Stimulated activated CD8-positive, alpha-beta memory T cell treated with anti-CD3 and anti-CD28 coated beads, Interleukin-4, amount 100 ng/mL, for 24 hours (primary cell): ENCODE measurements around the gene C1D.

Source experiments
- DNase-seq: peaks from one replicate; pipeline ENCODE4 v3.0.0-alpha.2; 2020; ENCODE audit warnings: low read depth

Gene C1D

DNA sequence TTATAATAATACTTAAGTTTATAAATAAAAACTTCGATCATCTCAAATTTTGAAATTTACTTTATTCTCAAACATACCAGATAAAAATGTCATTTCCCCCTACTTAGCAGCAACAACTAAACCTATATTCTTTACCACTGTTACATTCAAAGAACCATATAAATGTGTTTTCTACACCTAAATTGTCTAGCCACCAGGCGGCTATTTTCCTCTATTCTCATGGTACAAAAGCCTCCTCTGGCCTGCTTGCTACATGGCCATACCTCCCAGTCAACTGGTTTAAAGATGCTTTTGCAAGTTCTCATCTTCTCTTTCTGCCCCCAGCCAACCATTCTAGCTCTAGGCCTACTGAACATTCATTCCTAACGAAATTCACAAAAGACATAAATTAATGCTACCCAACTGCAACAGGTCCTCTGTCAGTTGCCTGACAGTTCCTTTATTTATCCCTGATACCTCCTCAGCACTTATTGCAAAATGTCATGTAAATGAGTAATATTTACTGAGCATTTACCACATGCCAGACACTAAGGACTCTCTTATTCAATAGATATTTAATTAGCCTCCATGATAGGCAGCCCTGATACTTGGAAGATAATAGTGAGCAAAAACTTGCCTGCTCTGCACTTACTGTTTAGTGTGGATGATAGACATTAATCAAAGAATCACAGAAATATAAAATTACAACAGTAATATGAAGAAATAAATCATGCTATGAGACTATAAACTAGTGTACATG is 5.0 kb downstream of the C1D start:
- DNase-seq = no peak

DNA sequence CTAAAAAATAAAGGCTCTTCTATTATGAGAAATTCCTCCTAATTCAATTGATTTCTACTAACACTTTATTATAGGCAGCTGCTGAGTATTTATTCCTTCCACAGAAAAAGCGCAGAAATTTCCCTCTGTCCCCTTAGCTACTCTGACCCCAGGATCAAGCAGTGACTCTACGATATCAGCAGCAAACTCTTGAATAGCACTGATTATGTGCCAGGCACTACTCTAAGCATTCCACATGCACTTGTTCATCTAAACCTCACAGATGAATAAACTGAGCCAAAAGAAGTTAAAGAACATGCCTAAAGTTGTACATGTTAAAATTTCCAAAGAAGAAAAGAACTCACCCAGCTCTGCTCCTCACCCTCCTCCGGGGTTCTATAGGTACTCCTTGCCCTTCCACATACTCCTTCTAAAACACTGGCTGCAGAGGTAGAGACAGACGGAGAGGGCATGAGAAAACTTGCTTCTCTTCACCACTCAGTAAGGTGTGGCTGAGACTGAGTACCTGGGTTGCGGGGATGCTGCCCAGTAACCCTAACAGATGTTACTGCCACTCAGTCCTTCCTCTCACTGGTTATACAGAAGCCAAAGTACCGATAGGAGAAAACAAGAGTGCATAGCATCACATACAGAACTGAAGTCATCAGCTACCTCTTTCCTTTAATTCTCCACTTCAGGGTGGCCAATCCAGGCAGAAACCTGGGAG is 9.9 kb downstream of the C1D start:
- no peak for DNase-seq

DNA sequence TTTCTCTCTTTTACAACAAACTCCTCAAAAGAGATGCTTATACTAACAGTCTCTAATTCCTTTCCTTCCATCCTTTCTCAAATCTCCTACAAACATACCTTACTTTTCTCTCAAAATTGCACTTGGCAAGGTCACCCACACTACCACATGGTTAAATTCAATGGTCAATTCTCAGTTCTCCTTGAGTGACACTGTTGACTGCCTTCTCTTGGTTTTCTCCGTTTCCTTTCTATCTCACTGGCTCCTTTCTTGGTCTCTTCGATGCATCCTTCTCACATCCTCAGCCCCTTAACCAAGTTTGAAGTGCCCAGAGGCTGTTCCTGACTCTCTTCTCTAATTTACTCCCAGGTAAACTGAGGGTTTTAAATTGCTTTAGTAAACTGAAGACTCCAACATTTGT is 12.5 kb downstream of the C1D start:
- DNase-seq = no peak

DNA sequence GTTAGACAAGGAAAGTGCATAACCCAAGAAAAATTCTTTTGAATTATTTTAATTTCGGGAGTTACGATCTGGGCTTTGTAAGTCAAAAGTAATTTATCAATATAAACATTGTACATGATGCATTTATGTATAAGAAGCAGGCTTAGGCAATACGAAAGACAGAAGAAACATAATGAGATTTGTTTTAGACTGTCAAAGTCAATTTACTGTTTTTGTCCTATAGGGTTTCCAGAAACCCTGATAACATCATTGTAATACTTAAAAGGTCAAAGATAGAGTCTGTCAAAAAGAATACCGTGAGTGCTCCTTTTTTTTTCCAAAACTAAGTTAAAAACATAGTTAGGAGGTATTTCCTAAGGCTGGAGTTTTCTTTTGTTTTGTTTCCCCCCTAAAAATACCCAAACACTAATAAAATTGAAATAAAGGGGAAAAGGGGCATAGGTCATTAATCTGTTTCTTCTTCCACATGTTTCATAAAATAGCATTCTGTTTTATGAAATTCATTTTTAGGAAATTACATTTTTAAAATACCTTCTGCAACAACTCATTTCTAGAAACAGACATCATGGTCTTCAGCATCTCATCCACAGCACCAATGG is 16.1 kb downstream of the C1D start:
- no peak for DNase-seq

DNA sequence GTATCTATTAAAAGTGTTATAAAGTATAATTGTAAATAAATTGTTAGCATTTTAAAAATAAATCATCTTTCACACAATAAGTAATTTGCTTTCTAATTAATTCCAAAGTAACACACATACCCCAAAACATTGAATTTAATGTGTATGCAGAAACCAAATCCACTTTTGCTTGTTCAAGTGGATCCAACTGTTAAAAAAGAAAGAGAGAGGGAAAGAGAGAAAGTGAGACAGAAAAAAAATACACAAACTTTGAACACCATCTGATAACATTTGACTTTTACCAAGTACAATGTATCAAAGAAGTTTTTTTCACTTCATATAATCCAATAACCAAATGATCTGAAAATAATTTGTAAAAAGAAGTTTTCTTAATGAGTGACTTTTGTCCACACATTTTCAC is 16.6 kb downstream of the C1D start:
- DNase-seq = no peak

DNA sequence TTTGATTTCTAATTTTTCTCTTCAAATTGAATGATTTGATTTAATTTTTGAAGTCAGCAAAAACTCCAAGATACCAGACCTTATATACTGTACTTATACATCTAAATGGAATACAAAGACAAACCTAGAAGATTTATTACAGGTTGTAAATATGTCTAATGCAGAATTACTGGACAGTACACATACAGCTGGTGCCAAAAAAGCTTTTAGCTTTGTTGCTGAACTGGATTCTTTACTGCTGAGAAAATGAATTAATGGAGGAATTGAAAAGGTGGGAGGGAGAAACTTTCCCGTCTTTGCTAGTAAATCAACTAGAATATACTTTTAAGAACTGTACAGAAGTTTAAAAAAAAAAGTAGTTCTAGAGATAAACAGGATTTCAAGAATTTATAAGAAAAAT is 17.5 kb downstream of the C1D start:
- DNase-seq = no peak

DNA sequence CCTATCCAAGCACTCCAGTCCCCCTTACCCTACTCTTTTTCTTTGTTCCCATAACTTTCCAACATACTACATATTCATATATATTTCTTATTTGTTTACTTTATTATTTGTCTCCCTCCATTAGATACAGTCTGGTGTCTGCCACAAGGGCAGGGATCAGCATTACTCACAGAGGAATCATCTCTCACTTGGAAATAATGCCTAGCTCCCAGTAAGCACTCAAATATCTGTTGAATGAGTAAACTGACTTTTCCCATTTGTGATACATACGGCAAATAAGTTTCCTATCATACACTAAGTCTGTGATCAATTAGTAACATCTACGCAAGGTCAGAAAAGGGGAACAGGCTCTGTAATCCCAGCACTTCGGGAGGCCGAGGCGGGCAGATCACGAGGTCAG is 18.7 kb downstream of the C1D start:
- no peak for DNase-seq

DNA sequence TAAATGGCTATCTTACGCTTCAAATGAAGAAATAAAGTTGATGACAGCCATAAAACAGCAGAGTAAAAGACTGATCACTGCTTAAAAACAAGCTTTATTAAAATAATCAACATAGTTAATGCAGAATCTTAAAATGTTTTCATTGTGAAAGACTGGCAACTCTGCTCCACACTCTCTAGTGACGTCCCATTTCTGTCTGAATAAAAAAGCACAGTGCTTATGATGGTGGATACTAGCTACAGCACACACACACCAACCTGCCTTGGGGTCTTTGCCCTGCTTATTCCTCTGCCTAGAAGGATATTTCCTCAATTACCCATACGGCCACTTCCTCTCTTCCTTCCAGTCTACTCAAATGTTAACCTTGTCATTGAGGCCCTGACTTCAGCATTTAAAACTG is 19.1 kb downstream of the C1D start:
- no peak for DNase-seq

DNA sequence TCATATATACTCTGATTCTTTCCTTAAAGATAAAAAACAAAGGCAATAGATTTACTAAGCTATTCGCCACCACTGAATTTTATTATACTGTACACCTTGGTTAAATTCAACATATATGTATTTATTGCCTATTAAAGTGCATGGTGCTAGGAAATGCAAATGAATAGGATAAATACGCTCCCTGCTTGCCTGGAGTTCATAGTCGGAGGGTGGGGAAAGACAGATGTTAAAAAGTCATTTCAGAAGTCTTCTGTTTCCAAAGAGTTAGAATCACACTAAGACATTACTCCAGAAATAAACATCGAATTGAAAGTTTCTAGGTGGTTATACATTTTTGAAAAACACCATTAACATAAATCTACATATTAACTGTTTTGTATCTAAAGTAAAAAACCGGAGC is 19.8 kb downstream of the C1D start:
- no peak for DNase-seq

DNA sequence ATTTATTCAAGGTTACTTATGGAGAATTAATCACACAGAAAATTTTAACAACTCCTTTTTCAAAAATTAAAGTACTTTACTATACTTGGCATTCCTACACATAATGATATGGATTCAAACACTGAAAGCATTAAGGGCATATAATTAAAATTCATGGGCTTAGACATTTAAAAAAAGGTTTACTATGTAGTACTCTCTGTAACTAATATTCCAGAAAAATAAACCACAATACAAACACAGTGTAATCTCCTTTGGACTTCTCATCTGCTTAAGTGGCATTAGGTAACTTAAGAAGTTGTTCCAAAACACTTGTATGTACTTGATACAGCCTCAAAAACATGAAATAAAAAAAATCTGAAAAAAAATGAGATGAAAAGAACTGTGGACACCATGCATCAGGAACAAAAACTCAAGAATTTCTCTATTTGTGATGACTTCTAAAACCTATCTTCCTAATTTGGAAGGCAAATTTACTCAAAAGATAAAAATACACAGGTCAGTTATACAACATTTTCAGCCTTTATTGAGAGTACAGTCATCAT is 21.0 kb downstream of the C1D start:
- no peak for DNase-seq

DNA sequence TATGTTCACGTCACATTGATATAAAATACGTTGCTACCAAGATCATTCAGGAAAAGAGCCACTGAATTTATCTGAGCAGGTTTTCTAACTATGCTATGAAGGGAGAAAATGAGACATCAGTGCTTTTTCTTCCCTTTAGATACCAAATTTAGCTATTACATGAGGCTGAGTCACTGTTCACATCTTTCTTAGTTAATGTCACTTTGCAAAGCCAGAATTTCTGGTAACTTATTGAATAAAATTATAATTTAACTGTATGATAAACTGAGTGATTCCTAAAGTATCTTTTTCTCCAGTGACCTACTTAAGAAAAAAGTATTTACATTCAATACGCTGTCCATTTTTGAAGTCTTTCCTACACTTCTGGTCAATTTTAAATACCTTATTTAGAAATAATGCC is 22.7 kb downstream of the C1D start:
- no peak for DNase-seq

DNA sequence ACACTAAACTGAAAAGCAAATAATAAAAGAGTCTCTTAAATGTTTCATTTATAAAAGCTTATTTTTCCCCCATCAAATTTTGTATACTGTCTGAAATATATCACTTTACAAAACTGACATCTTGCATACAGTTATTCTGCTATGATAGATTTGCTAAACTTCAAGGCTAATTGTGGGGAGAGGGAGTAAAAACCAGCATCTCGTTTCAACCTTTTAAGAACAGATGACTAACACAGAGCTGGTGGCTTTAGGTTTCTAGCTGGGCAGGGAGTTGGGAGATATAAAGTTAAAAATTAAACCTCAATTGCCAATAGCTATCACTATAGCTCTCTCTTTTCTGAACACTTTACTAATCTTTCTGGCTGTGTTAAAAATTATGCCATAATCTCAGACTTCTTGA is 23.5 kb downstream of the C1D start:
- DNase-seq = no peak

DNA sequence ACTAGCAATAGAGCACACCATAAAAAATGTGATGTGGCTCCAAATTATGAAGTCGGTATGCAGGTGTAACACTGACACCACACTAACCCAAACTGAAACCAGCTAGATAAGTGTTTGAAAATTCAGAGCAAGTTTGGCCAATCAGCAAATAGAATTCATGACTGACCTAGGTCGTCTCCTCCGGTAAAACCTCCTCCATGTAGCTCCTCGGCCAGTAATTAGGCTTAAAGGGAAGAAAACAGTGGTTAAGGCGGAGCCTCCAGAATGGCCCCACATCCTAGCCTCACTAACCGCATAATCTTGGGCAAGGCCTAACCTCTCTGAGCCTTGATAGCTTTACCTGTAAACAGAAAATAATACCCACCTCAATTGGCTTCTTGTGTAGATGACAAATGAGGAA is 30.1 kb downstream of the C1D start:
- no peak for DNase-seq

DNA sequence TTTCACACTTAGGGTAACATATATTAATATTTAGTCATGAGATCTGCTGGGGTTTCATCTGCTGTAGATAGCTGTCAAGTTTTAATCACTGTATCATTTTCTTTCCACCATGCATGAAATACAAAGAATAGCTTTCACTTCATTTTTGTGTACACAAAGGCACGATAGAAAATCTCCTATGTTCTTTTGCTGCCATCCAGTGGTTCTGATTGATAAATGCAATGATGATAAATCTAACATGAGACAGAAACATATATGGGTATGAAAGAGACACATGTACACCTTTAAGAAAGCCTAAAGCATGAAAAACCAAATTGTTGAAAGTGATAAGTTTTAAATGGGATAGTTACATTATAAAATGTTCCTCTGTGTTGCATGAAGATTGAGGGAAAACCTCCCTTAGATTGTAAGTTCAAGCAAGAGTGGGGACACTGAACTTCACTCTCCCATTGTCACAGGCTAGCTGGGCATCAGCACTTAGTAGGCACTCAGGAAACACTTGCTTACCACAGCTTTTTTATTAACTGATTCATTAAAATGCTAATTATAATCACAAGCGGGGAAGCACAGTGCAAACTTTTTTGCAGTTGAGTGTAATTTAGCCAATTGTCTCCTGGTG is 31.2 kb downstream of the C1D start:
- DNase-seq = no peak

DNA sequence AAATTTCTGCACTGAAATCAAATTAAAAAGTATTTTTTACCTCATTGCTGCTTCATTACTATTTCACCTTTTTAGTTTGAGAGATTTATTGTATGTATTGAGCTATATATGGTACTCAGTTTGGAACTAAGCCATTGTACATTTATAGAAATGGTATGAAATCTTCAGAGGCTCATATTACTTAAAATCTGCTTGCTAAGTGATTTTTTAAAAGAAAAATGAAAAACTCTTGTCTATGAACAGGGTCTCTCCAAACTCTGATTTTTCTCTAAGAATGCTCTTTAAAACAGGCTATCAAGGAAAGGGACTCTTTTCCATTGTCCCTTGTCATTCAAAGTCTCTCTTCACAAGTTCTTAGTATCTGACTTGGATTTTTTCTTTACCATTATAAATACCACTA is 31.8 kb downstream of the C1D start:
- no peak for DNase-seq

DNA sequence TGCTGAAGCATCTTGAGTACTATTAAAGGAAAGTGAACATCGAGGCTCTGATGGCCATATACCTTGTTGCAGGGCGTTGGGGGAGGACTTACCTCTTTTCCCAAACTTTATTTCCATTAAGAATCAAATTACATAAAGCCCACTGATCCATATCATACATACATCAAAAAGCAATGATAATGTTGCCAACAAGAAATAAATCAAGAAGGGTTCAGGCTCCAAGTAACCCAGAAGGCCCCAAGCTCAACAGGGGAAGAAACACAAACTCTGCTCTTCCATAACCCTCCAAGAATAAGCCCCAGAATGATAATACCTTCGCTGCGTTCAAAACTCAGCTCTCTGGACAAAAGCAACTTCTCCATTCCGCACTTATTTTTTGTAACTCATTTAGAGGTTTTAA is 32.3 kb downstream of the C1D start:
- DNase-seq = no peak

DNA sequence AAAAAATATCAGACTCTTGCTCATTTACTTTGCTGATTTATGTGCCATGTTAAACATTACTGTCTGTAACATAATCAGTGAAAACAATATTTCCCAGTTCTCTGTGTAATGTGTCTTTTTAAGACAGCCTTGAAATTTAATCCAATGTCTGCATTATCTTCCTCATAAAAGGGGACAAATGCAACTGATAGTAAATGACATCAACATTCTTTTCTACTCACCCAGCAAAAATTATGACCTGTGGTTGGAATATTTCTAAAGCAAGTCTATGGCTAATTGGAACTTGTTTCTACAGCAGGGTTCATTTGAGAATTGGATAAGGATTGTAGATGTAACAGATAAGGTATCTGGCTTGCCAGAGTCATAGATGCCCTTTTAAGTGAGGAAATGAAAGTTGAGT is 34.8 kb downstream of the C1D start:
- DNase-seq = no peak

DNA sequence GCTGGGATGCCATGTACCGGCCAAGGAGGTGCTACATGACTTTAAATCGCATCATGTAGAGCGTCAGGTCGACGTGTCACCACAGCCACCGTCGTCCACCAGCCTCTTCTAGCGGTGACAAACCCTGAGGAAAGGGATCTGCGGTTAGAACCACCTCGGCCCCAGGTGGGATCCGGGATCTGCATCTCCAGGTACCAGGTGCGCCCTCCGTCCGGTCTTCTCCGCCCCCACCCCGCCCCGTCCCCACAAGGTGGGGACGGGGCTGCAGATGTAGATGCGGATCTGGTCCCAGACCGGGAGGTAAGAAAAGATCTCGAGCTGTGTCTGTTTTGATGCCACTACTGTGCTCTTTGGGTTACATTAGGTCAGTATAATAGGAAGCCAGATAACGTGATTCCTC is 38.4 kb downstream of the C1D start:
- no peak for DNase-seq

DNA sequence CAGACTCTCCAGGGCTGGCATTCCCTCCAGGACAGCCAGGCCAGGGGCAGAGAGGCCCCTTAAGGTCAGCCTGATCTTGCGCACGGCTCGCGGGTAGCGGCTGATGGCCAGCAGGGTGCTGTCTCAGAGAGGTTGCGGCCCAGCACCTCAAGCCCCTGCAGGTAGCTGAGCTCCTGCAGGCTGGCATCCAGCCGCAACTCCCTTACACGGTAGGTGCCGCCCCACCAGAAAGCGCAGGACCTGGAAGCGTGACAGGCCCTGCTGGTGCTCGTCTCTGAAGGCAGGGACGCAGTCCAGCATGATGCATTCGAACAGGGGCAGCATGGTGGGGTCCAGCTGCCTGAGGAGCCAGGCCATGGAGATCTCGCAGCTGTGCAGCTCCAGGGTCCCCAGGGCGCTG is 38.9 kb downstream of the C1D start:
- no peak for DNase-seq

DNA sequence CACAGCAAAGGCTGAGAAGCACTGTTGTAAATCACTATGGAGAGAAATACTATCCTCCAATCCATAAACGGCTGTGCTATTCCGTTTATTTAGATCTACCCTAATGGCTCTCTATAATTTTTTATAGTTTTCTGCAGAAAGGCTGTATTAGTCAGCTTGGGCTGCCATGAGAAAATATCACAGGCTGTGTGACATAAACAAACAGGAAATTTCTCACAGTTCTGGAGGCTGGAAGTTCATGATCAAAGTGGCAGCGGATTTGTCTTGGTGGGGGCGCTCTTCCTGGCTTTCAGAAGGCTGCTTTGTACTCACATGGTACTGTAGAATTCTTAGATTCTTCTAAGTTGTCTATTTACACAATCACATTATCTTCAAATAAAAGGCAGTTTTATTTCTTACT is 44.1 kb downstream of the C1D start:
- DNase-seq = no peak

DNA sequence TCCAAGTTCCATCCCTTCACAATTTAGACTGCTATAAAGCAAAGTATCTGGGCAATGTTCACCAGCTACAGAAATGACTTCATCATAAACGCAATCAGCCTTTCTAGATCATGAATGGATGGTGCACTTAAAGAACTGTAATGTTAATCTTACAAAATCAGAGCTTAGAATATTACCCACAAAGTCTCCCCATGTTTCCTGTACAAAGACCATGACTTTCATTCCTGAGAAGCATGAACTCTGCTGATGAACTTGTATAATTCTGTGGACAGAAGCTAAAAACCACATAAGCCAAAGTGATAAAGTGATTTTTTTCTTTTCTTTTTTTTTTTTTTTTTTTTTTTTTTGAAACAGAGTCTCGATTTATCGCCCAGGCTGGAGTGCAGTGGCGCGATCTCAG is 53.3 kb downstream of the C1D start:
- no peak for DNase-seq

DNA sequence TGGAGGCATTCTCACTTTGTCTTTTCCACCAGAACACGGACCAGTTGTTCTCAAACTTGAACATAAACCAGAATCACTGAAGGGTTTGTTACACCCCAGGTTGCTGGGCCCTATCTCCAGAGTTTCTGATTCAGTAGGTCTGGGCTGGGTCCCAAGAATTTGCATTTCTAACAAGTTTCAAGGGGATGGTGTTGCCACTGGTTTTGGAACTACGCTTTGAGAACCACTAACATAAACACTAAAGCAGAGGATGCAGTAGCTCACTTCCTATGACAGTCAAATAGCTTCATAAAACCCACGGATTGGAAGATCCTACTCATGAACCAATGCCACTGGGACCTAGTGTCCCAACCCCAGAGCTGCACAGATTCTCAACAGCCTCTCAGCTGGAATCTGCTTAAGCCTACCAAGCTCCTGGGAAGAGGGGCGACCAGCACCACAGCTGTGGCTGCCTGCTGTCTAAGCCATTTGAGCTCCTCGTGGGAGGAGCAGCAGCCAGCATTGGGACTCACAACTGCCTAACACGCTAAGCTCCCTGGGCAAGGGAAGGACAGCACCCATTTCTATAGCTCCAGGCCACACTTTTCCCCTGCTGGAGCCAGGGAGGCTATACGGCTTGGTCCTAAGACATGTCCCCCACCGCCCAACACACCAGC is 62.5 kb downstream of the C1D start:
- no peak for DNase-seq
